ENCODE results near the gene TM9SF1. TPM values are rescaled to one million over a fixed set of nuclear protein-coding genes. Genes with fewer than 3 reads are reported as not detected.

TM9SF1 gene
- total RNA-seq, 1 donor from 2014 or later: 75.1 TPM

Other genes starting within 250 kb of the TM9SF1 start
- gene DHRS4, start 241.7 kb downstream of the TM9SF1 start, total RNA-seq: 46.2 and 53.2 TPM in 2 replicates
- 8.2 and 13.2 TPM in 2 replicates for gene DHRS4L2, start 206.5 kb downstream of the TM9SF1 start, total RNA-seq
- not detected in 2 replicates for gene CARMIL3, start 143.4 kb downstream of the TM9SF1 start, total RNA-seq
- not detected in 2 replicates for gene CPNE6, start 123.9 kb downstream of the TM9SF1 start, total RNA-seq
- 8.2 and 11.6 TPM in 2 replicates for gene PCK2, start 101.1 kb downstream of the TM9SF1 start, total RNA-seq
- gene DCAF11, start 80.7 kb downstream of the TM9SF1 start, total RNA-seq: 41.8 and 49.5 TPM in 2 replicates
- 0.73 and 0.75 TPM in 2 replicates for gene NRL, start 80.5 kb downstream of the TM9SF1 start, total RNA-seq
- 0.20 TPM in 1 of 2 replicates, not detected in the other for gene FITM1, start 64.8 kb downstream of the TM9SF1 start, total RNA-seq
- gene PSME1, start 59.2 kb downstream of the TM9SF1 start, total RNA-seq: 123 and 136 TPM in 2 replicates
- gene EMC9, start 53.9 kb downstream of the TM9SF1 start, total RNA-seq: 8.3 and 10.2 TPM in 2 replicates
- gene PSME2, start 48.8 kb downstream of the TM9SF1 start, total RNA-seq: 52.9 and 82.8 TPM in 2 replicates
- 50.1 and 66.3 TPM in 2 replicates for gene RNF31, start 47.9 kb downstream of the TM9SF1 start, total RNA-seq
- 30.3 and 35.5 TPM in 2 replicates for gene IRF9, start 34.2 kb downstream of the TM9SF1 start, total RNA-seq
- gene REC8, start 23.4 kb downstream of the TM9SF1 start, total RNA-seq: 0.25 and 1.1 TPM in 2 replicates
- 33.4 and 39.3 TPM in 2 replicates for gene IPO4, start 6.6 kb downstream of the TM9SF1 start, total RNA-seq
- gene TSSK4, start 10.3 kb upstream of the TM9SF1 start, total RNA-seq: not detected in 2 replicates
- gene CHMP4A, start 18.0 kb upstream of the TM9SF1 start, total RNA-seq: 31.4 and 43.9 TPM in 2 replicates
- gene MDP1, start 20.6 kb upstream of the TM9SF1 start, total RNA-seq: 10.2 and 11.2 TPM in 2 replicates
- gene NEDD8, start 36.9 kb upstream of the TM9SF1 start, total RNA-seq: 96.5 and 125 TPM in 2 replicates
- 49.8 and 65.4 TPM in 2 replicates for gene GMPR2, start 37.5 kb upstream of the TM9SF1 start, total RNA-seq
- 22.0 and 32.4 TPM in 2 replicates for gene TINF2, start 47.2 kb upstream of the TM9SF1 start, total RNA-seq
- 0.06 and 0.73 TPM in 2 replicates for gene TGM1, start 67.7 kb upstream of the TM9SF1 start, total RNA-seq
- gene RABGGTA, start 76.2 kb upstream of the TM9SF1 start, total RNA-seq: 13.7 and 17.5 TPM in 2 replicates
- gene DHRS1, start 104.3 kb upstream of the TM9SF1 start, total RNA-seq: 10.7 and 26.9 TPM in 2 replicates
- 9.2 and 9.9 TPM in 2 replicates for gene NOP9, start 104.4 kb upstream of the TM9SF1 start, total RNA-seq
- 1.7 and 1.8 TPM in 2 replicates for gene CIDEB, start 112.5 kb upstream of the TM9SF1 start, total RNA-seq
- gene LTB4R2, start 114.7 kb upstream of the TM9SF1 start, total RNA-seq: 1.9 and 2.6 TPM in 2 replicates
- gene LTB4R, start 116.1 kb upstream of the TM9SF1 start, total RNA-seq: 0.59 and 1.1 TPM in 2 replicates
- 0.94 and 2.1 TPM in 2 replicates for gene ADCY4, start 139.6 kb upstream of the TM9SF1 start, total RNA-seq
- 1.1 and 2.2 TPM in 2 replicates for gene RIPK3, start 144.6 kb upstream of the TM9SF1 start, total RNA-seq
- 51.0 and 54.5 TPM in 2 replicates for gene NFATC4, start 172.7 kb upstream of the TM9SF1 start, total RNA-seq
- gene NYNRIN, start 203.6 kb upstream of the TM9SF1 start, total RNA-seq: 7.6 and 9.5 TPM in 2 replicates
- gene CBLN3, start 234.2 kb upstream of the TM9SF1 start, total RNA-seq: 6.6 and 15.3 TPM in 2 replicates
- 25.8 and 30.0 TPM in 2 replicates for gene KHNYN, start 234.5 kb upstream of the TM9SF1 start, total RNA-seq
- gene SDR39U1, start 247.3 kb upstream of the TM9SF1 start, total RNA-seq: 16.9 and 19.3 TPM in 2 replicates